Breast epithelium (tissue), 4 donors: ENCODE results near the gene LRRC59. TPM values are rescaled to one million over a fixed set of nuclear protein-coding genes. Genes with fewer than 3 reads are reported as not detected.

Experiments used
- DNase-seq, 2 donors: peaks; one replicate each; pipeline ENCODE4 v3.0.0-alpha.2; 2019; ENCODE audit warnings: low spot score in 2 of 2
- H3K27ac ChIP-seq, 2 donors: fragments of 200-600 bp; sonication (generic) in 1 of 2; one replicate each; pipeline ENCODE4 v1.5.1; 2016 to 2019; ENCODE audit warnings: mild to moderate bottlenecking in 1 of 2
- H3K27me3 ChIP-seq, 2 donors: fragments of 200-600 bp; sonication (generic) in 1 of 2; one replicate each; pipeline versions ENCODE4 v1.5.1 to v1.6.0; 2017 to 2019; ENCODE audit warnings: control low read depth in 1 of 2, mild to moderate bottlenecking in 1 of 2
- H3K36me3 ChIP-seq: fragments of 200-600 bp; one replicate; pipeline ENCODE4 v1.5.1; 2019
- H3K4me1 ChIP-seq, 2 donors: fragments of 200-600 bp; sonication (generic); one replicate each; pipeline ENCODE4 v1.5.1; 2016 to 2019; ENCODE audit warnings: control low read depth in 1 of 2
- H3K4me3 ChIP-seq, 3 donors: fragments of 200-600 bp; sonication (generic); 1 replicate in 2 of 3; 2 replicates in 1 of 3; pipeline ENCODE4 v1.5.1; 2016 to 2019; ENCODE audit warnings: mild to moderate bottlenecking in 3 of 3, moderate library complexity in 2 of 3
- H3K9me3 ChIP-seq, 2 donors: fragments of 200-600 bp; sonication (generic) in 1 of 2; one replicate each; pipeline ENCODE4 v1.5.1; 2016 to 2019; ENCODE audit warnings: control low read depth in 1 of 2
- CTCF ChIP-seq, 3 donors: fragments of 450-650 bp; IDR thresholded peaks; one replicate each; pipeline ENCODE4 v1.5.1; 2016 to 2017; ENCODE audit warnings: antibody characterized with exemption in 3 of 3, mild to moderate bottlenecking in 3 of 3, moderate library complexity in 3 of 3
- POLR2A ChIP-seq: fragments of 450-650 bp; IDR thresholded peaks from one replicate; pipeline ENCODE4 v1.6.1; 2016; ENCODE audit warnings: antibody characterized with exemption, mild to moderate bottlenecking, moderate library complexity
- POLR2AphosphoS5 ChIP-seq, 3 donors: sonication (generic); formaldehyde crosslinking; IDR thresholded peaks; one replicate each; pipeline ENCODE4 v1.6.1; 2017; ENCODE audit warnings: antibody characterized with exemption in 3 of 3
- intact Hi-C: fragments of 100-400 bp; cut with DNase I; formaldehyde crosslinking; loops from one replicate; pipeline ENCODE4 v1.15.1; 2023; ENCODE audit warnings: low total_unique reads
- total RNA-seq, 3 donors: library from RNA; depleted of rRNA; stranded (reverse); fragments of >200 nt; gene quantifications; one replicate each; pipeline ENCODE4 v1.1.0, GENCODE V29; 2016

Gene LRRC59
- total RNA-seq, 3 donors from 2014 or later, result 42.1 to 72.8 (median 54.0) TPM

- no peaks in the 10 kb centered on the region for H3K27me3 ChIP-seq
- H3K27ac ChIP-seq, result peak overlapping the region; percentile 60 to 78
- no peak for DNase-seq
- H3K4me3 ChIP-seq, result peak overlapping the region; percentile 84 to 85 (median 85)
- no peaks in the 10 kb centered on the region for H3K36me3 ChIP-seq
- H3K9me3 ChIP-seq, result no peaks in the 10 kb centered on the region
- intact Hi-C loops, result no loop called here
- H3K4me1 ChIP-seq, result no peaks in the 10 kb centered on the region
- no peak for TF ChIP-seq POLR2AphosphoS5 (IDR thresholded peaks at IDR 0.05)
- TF ChIP-seq CTCF (IDR thresholded peaks at IDR 0.05), result no peak
- TF ChIP-seq POLR2A, result no peak
These were observed 50.0 kb downstream of the LRRC59 start for GRCh38 chr17:50347117-50347893.

- Histone ChIP-seq H3K36me3 (no peaks in the 10 kb centered on the region), H3K27ac (peak overlapping the region; percentile 60 to 78), H3K4me3 (peak overlapping the region; percentile 84 to 85 (median 85)), H3K27me3 (no peaks in the 10 kb centered on the region), H3K9me3 (no peaks in the 10 kb centered on the region), H3K4me1 (no peaks in the 10 kb centered on the region)
- DNase-seq, result no peak
- no peak for TF ChIP-seq POLR2A
- no peak for TF ChIP-seq POLR2AphosphoS5 (IDR thresholded peaks at IDR 0.05)
- no peak for TF ChIP-seq CTCF (IDR thresholded peaks at IDR 0.05)
- intact Hi-C loops, result no loop called here
These were observed 50.8 kb downstream of the LRRC59 start for GRCh38 chr17:50346313-50347116.

GRCh38 chr17:50345432-50346312 is 51.7 kb downstream of the LRRC59 start, which contains the start of gene XYLT2:
Gene XYLT2 (plus strand): TSS chr17:50346126. CDS start chr17:50346141, 15 bp downstream.
- Histone ChIP-seq H3K4me1 (no peaks in the 10 kb centered on the region), H3K4me3 (peak within 1 kb of the TSS; percentile 84 to 85 (median 85)), H3K9me3 (no peaks in the 10 kb centered on the region), H3K36me3 (no peaks in the 10 kb centered on the region), H3K27me3 (no peaks in the 10 kb centered on the region), H3K27ac (peak within 1 kb of the TSS; percentile 69 to 78)
- TF ChIP-seq POLR2A (no peak), CTCF (IDR thresholded peaks at IDR 0.05) (no peak), POLR2AphosphoS5 (IDR thresholded peaks at IDR 0.05) (no peak)
- peak; percentile 79 to 80 for DNase-seq
- intact Hi-C loops, result no loop called here

- Histone ChIP-seq H3K4me1 (no peaks in the 10 kb centered on the region), H3K27me3 (no peaks in the 10 kb centered on the region), H3K4me3 (peak overlapping the region in 1 of 3 donors; percentile 85), H3K9me3 (no peaks in the 10 kb centered on the region), H3K27ac (no peak overlapping the region), H3K36me3 (no peaks in the 10 kb centered on the region)
- TF ChIP-seq POLR2AphosphoS5 (IDR thresholded peaks at IDR 0.05) (no peak), CTCF (IDR thresholded peaks at IDR 0.05) (no peak), POLR2A (no peak)
- DNase-seq, result no peak
- intact Hi-C loops, result no loop called here
These were observed 52.5 kb downstream of the LRRC59 start for GRCh38 chr17:50344731-50345365.
